Neutrophil (primary cell): ENCODE data around the gene CEP76.

Experiments
- H3K27ac ChIP-seq: fragments of 200-600 bp; sonication (generic); 2 replicates; pipeline ENCODE4 v1.5.1; 2016; ENCODE audit warnings: mild to moderate bottlenecking, moderate library complexity
- H3K27me3 ChIP-seq: fragments of 200-600 bp; sonication (generic); 2 replicates; pipeline ENCODE4 v1.6.0; 2016; ENCODE audit warnings: mild to moderate bottlenecking
- H3K36me3 ChIP-seq: fragments of 200-600 bp; sonication (generic); 2 replicates; pipeline ENCODE4 v1.5.1; 2017
- H3K4me1 ChIP-seq, 2 experiments: fragments of 200-600 bp in 1 of 2; sonication (generic) in 1 of 2; 1 replicate in 1 of 2; 2 replicates in 1 of 2; pipeline versions ENCODE4 v1.5.1 to v1.6.1; 2013 to 2016; ENCODE audit warnings: low read depth in 1 of 2, low read length in 1 of 2, mild to moderate bottlenecking in 1 of 2, moderate library complexity in 1 of 2; ENCODE audit not compliant: control insufficient read depth in 1 of 2, insufficient read depth in 1 of 2
- H3K4me3 ChIP-seq, 2 experiments: fragments of 200-600 bp in 1 of 2; sonication (generic) in 1 of 2; 1 replicate in 1 of 2; 2 replicates in 1 of 2; pipeline ENCODE4 v1.5.1; 2013 to 2016; ENCODE audit warnings: low read depth in 1 of 2, low read length in 1 of 2, mild to moderate bottlenecking in 1 of 2, moderate library complexity in 1 of 2
- H3K9me3 ChIP-seq: fragments of 200-600 bp; sonication (generic); 2 replicates; pipeline ENCODE4 v1.5.1; 2016
- TF ChIP-seq, protein P1 (sequence below): fragments of 200-600 bp; sonication (generic); IDR thresholded peaks from 2 replicates; pipeline ENCODE4 v1.5.1; 2016; ENCODE audit warnings: antibody characterized with exemption

Gene CEP76

DNA sequence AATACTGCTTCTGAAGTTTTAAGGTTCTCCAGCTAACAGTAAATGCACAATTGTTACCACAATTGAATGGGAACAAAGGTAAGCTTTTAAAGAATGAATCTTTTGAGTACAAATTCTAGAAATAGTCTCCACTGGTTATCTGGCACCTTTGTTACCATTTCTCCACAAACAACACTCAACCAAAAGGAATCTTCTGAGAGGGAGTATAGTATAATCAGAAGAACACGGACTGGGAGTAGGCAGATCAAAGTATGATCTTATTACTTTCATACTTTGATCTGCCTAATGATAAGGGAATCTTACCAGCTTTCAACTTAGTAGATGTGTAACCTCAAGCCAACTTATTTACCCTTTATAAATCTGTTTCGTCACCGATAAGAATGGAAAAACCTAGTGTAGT is 1.4 kb downstream of the CEP76 start:
- TF ChIP-seq, protein P1, sequence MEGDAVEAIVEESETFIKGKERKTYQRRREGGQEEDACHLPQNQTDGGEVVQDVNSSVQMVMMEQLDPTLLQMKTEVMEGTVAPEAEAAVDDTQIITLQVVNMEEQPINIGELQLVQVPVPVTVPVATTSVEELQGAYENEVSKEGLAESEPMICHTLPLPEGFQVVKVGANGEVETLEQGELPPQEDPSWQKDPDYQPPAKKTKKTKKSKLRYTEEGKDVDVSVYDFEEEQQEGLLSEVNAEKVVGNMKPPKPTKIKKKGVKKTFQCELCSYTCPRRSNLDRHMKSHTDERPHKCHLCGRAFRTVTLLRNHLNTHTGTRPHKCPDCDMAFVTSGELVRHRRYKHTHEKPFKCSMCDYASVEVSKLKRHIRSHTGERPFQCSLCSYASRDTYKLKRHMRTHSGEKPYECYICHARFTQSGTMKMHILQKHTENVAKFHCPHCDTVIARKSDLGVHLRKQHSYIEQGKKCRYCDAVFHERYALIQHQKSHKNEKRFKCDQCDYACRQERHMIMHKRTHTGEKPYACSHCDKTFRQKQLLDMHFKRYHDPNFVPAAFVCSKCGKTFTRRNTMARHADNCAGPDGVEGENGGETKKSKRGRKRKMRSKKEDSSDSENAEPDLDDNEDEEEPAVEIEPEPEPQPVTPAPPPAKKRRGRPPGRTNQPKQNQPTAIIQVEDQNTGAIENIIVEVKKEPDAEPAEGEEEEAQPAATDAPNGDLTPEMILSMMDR: no peak
- H3K4me3 ChIP-seq: no peak overlapping the region
- H3K36me3 ChIP-seq: peaks cover under 1% of the 10 kb centered on the region
- no peaks in the 10 kb centered on the region for H3K9me3 ChIP-seq
- H3K27ac ChIP-seq: no peak overlapping the region
- H3K27me3 ChIP-seq: no peaks in the 10 kb centered on the region
- peaks cover 22 to 25% of the 10 kb centered on the region in 2 experiments for H3K4me1 ChIP-seq

GRCh38 chr18:12699747-12700146 is 2.8 kb downstream of the CEP76 start:
- H3K27me3 ChIP-seq: no peaks in the 10 kb centered on the region
- no peak overlapping the region for H3K27ac ChIP-seq
- H3K4me3 ChIP-seq: no peak overlapping the region
- no peaks in the 10 kb centered on the region for H3K36me3 ChIP-seq
- H3K9me3 ChIP-seq: no peaks in the 10 kb centered on the region
- peaks cover 22 to 25% of the 10 kb centered on the region in 2 experiments for H3K4me1 ChIP-seq
- TF ChIP-seq, protein P1: no peak

GRCh38 chr18:12694032-12694431 is 8.5 kb downstream of the CEP76 start:
- no peaks in the 10 kb centered on the region for H3K27me3 ChIP-seq
- H3K27ac ChIP-seq: no peak overlapping the region
- no peak overlapping the region for H3K4me3 ChIP-seq
- no peaks in the 10 kb centered on the region for H3K4me1 ChIP-seq
- no peaks in the 10 kb centered on the region for H3K36me3 ChIP-seq
- TF ChIP-seq, protein P1: no peak
- no peaks in the 10 kb centered on the region for H3K9me3 ChIP-seq

- H3K4me1 ChIP-seq: no peaks in the 10 kb centered on the region
- no peaks in the 10 kb centered on the region for H3K27me3 ChIP-seq
- TF ChIP-seq, protein P1: no peak
- H3K27ac ChIP-seq: no peak overlapping the region
- H3K4me3 ChIP-seq: no peak overlapping the region
- H3K9me3 ChIP-seq: no peaks in the 10 kb centered on the region
- no peaks in the 10 kb centered on the region for H3K36me3 ChIP-seq
Measured at GRCh38 chr18:12692206-12692605, 10.3 kb downstream of the CEP76 start.

GRCh38 chr18:12689256-12689850 is 13.2 kb downstream of the CEP76 start:
- no peaks in the 10 kb centered on the region for H3K27me3 ChIP-seq
- H3K27ac ChIP-seq: no peak overlapping the region
- no peak overlapping the region for H3K4me3 ChIP-seq
- H3K4me1 ChIP-seq: no peaks in the 10 kb centered on the region
- TF ChIP-seq, protein P1: no peak
- H3K36me3 ChIP-seq: peaks cover 7% of the 10 kb centered on the region
- no peaks in the 10 kb centered on the region for H3K9me3 ChIP-seq
